Osteoblast (primary cell): ENCODE data around the gene FGF19. TPM values are rescaled to one million over a fixed set of nuclear protein-coding genes. Genes with fewer than 3 reads are reported as not detected.

Source experiments
- DNase-seq: peaks from one replicate; pipeline ENCODE4 v3.0.0; 2011; ENCODE audit warnings: low spot score, mixed read lengths; ENCODE audit not compliant: insufficient read length; ENCODE audit errors: missing footprints
- H2AFZ ChIP-seq: 2 replicates; pipeline ENCODE4 v1.6.0; 2011; ENCODE audit warnings: mild to moderate bottlenecking, low read length
- H3K27ac ChIP-seq: 2 replicates; pipeline ENCODE4 v1.5.1; 2011; ENCODE audit warnings: mild to moderate bottlenecking, low read depth, low read length, moderate library complexity
- H3K27me3 ChIP-seq: 2 replicates; pipeline ENCODE4 v1.6.0; 2012; ENCODE audit warnings: mild to moderate bottlenecking, control low read depth, inconsistent platforms, low read length, moderate library complexity; ENCODE audit not compliant: insufficient read depth
- H3K36me3 ChIP-seq: 2 replicates; pipeline ENCODE4 v1.5.1; 2011; ENCODE audit warnings: mild to moderate bottlenecking, low read length, control low read depth, moderate library complexity; ENCODE audit not compliant: insufficient read depth
- H3K4me1 ChIP-seq: 2 replicates; pipeline ENCODE4 v1.5.1; 2011; ENCODE audit warnings: mild to moderate bottlenecking, low read length, control low read depth, moderate library complexity; ENCODE audit not compliant: insufficient read depth
- H3K4me2 ChIP-seq: 2 replicates; pipeline ENCODE4 v1.6.0; 2011; ENCODE audit warnings: mild to moderate bottlenecking, low read length; ENCODE audit not compliant: insufficient read depth
- H3K4me3 ChIP-seq: fragments of 200-600 bp; sonication (generic); 3 replicates; pipeline ENCODE4 v1.5.1; 2012; ENCODE audit warnings: mild to moderate bottlenecking, low read length, inconsistent platforms; ENCODE audit not compliant: insufficient read depth
- H3K79me2 ChIP-seq: 2 replicates; pipeline ENCODE4 v1.6.0; 2012; ENCODE audit warnings: mild to moderate bottlenecking, low read length, control low read depth, inconsistent platforms; ENCODE audit not compliant: insufficient read depth
- H3K9me3 ChIP-seq: 2 replicates; pipeline ENCODE4 v1.5.1; 2011; ENCODE audit warnings: low read depth, low read length, control low read depth
- H4K20me1 ChIP-seq: 2 replicates; pipeline ENCODE4 v1.6.0; 2012; ENCODE audit warnings: mild to moderate bottlenecking, low read length, control low read depth; ENCODE audit not compliant: insufficient read depth
- CTCF ChIP-seq: IDR thresholded peaks from 2 replicates; pipeline ENCODE4 v1.5.1; 2011; ENCODE audit warnings: mild to moderate bottlenecking, low read depth, low read length, moderate library complexity; ENCODE audit errors: extremely low read depth
- total RNA-seq: library from RNA; depleted of rRNA; stranded (reverse); fragments of >200 nt; gene quantifications from 2 replicates; pipeline ENCODE4 v1.2.3, GENCODE V29; 2012

The FGF19 gene
- total RNA-seq, 1 donor = not detected

GRCh38 chr11:69703453-69703767 lies 412 bp downstream of the FGF19 start:
- H3K27ac ChIP-seq = no peak overlapping the region
- no peak for TF ChIP-seq CTCF
- no peaks in the 10 kb centered on the region for H3K36me3 ChIP-seq
- H3K9me3 ChIP-seq = no peaks in the 10 kb centered on the region
- H3K4me2 ChIP-seq = no peak overlapping the region
- no peak overlapping the region for H3K4me3 ChIP-seq
- H3K4me1 ChIP-seq = no peaks in the 10 kb centered on the region
- no peaks in the 10 kb centered on the region for H4K20me1 ChIP-seq
- no peaks in the 10 kb centered on the region for H3K79me2 ChIP-seq
- peaks cover 81% of the 10 kb centered on the region for H3K27me3 ChIP-seq
- H2AFZ ChIP-seq = no peak overlapping the region
- peak; percentile 42 for DNase-seq

- no peaks in the 10 kb centered on the region for H3K79me2 ChIP-seq
- DNase-seq = peak; percentile 82
Observed at GRCh38 chr11:69702769-69703452, 911 bp downstream of the FGF19 start.

GRCh38 chr11:69702239-69702691 lies 1.6 kb downstream of the FGF19 start:
- no peak for TF ChIP-seq CTCF
- Histone ChIP-seq H3K79me2 (no peaks in the 10 kb centered on the region), H3K4me3 (no peak overlapping the region), H3K36me3 (no peaks in the 10 kb centered on the region), H3K4me2 (no peak overlapping the region), H3K27me3 (peaks cover 83% of the 10 kb centered on the region), H3K9me3 (no peaks in the 10 kb centered on the region), H3K4me1 (no peaks in the 10 kb centered on the region), H2AFZ (no peak overlapping the region), H4K20me1 (no peaks in the 10 kb centered on the region), H3K27ac (no peak overlapping the region)
- peak; percentile 66 for DNase-seq

More at GRCh38 chr11:69702769-69703452, 911 bp downstream of the FGF19 start:
- Histone ChIP-seq H3K4me1 (no peaks in the 10 kb centered on the region), H3K27me3 (peaks cover 79% of the 10 kb centered on the region), H3K4me2 (no peak overlapping the region), H3K4me3 (no peak overlapping the region), H2AFZ (no peak overlapping the region), H3K27ac (no peak overlapping the region), H4K20me1 (no peaks in the 10 kb centered on the region), H3K36me3 (no peaks in the 10 kb centered on the region), H3K9me3 (no peaks in the 10 kb centered on the region)
- TF ChIP-seq CTCF = no peak

GRCh38 chr11:69700278-69701140 lies 3.3 kb downstream of the FGF19 start:
- Histone ChIP-seq H3K27ac (no peak overlapping the region), H2AFZ (no peak overlapping the region), H3K79me2 (no peaks in the 10 kb centered on the region), H3K4me2 (no peak overlapping the region), H3K36me3 (no peaks in the 10 kb centered on the region), H3K27me3 (peaks cover 82% of the 10 kb centered on the region), H3K4me3 (no peak overlapping the region), H4K20me1 (no peaks in the 10 kb centered on the region), H3K9me3 (no peaks in the 10 kb centered on the region), H3K4me1 (no peaks in the 10 kb centered on the region)
- peak; percentile 96 for DNase-seq
- no peak for TF ChIP-seq CTCF
